ENCODE results near the gene SKIC3. TPM values are rescaled to one million over a fixed set of nuclear protein-coding genes. Genes with fewer than 3 reads are reported as not detected.

Gene SKIC3
- 80.4 TPM for total RNA-seq (ENCODE audit: unreplicated experiment)
- long read RNA-seq, partial matches to known transcripts = 3 of 3 reads
- long read RNA-seq, other reads (novel, unspliced or antisense) = 0 of 3 reads

- TF ChIP-seq, protein P1, sequence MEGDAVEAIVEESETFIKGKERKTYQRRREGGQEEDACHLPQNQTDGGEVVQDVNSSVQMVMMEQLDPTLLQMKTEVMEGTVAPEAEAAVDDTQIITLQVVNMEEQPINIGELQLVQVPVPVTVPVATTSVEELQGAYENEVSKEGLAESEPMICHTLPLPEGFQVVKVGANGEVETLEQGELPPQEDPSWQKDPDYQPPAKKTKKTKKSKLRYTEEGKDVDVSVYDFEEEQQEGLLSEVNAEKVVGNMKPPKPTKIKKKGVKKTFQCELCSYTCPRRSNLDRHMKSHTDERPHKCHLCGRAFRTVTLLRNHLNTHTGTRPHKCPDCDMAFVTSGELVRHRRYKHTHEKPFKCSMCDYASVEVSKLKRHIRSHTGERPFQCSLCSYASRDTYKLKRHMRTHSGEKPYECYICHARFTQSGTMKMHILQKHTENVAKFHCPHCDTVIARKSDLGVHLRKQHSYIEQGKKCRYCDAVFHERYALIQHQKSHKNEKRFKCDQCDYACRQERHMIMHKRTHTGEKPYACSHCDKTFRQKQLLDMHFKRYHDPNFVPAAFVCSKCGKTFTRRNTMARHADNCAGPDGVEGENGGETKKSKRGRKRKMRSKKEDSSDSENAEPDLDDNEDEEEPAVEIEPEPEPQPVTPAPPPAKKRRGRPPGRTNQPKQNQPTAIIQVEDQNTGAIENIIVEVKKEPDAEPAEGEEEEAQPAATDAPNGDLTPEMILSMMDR (IDR thresholded peaks at IDR 0.05; ENCODE audit: unreplicated experiment) = no peak
- peak; percentile 84 for DNase-seq (ENCODE audit: low spot score)
- H3K27me3 Mint-ChIP-seq (ENCODE audit: unreplicated experiment) = peaks cover 10% of the 10 kb centered on the region
- H3K9me3 Mint-ChIP-seq (ENCODE audit: unreplicated experiment) = no peaks in the 10 kb centered on the region
- peak within 1 kb of the TSS; percentile 89 for H3K27ac Mint-ChIP-seq (ENCODE audit: unreplicated experiment)
- H3K4me3 Mint-ChIP-seq (ENCODE audit: unreplicated experiment) = peak within 1 kb of the TSS; percentile 100
- peaks cover 10% of the 10 kb centered on the region for H3K4me1 Mint-ChIP-seq (ENCODE audit: unreplicated experiment)
- H3K36me3 Mint-ChIP-seq (ENCODE audit: low read depth, unreplicated experiment) = peaks cover 7% of the 10 kb centered on the region
These were observed at the start of gene SKIC3, which contains the start of gene ARSK for GRCh38 chr5:95554647-95555548. Gene SKIC3, minus strand, starts transcription at chr5:95554977. Its CDS starts 7,827 bp downstream, at chr5:95547150. Gene ARSK, plus strand, starts transcription at chr5:95555101. Its CDS starts 178 bp downstream, at chr5:95555279.

- Mint-ChIP-seq H3K27me3 (ENCODE audit: unreplicated experiment) (no peaks in the 10 kb centered on the region), H3K27ac (ENCODE audit: unreplicated experiment) (no peak overlapping the region), H3K9me3 (ENCODE audit: unreplicated experiment) (no peaks in the 10 kb centered on the region)
These were observed 45.8 kb upstream of the SKIC3 start for GRCh38 chr5:95600557-95600956.

DNA sequence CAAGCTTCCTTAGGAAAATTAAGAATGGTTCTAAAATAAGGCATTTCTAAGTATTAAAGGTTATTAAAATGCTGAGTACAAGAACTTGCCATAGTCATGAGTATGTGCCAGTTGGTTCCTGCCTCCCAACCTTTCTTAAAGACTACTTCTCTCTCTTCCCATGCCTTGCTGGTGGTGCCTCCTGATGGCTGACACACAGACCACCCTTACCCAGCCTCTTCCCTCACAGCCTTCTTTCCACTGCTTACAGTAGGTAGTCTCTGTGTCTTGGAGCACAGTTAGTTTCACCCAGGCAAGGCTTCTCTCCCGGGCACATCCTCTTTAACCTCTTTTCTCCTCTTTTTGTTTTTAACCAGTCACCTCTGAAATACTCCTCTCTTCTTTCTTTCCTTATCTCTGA is 44.5 kb upstream of the SKIC3 start:
- DNase-seq (ENCODE audit: low spot score) = no peak
- H3K27me3 Mint-ChIP-seq (ENCODE audit: unreplicated experiment) = no peaks in the 10 kb centered on the region
- H3K4me3 Mint-ChIP-seq (ENCODE audit: unreplicated experiment) = no peak overlapping the region
- no peaks in the 10 kb centered on the region for H3K9me3 Mint-ChIP-seq (ENCODE audit: unreplicated experiment)
- TF ChIP-seq, protein P1 (IDR thresholded peaks at IDR 0.05; ENCODE audit: unreplicated experiment) = no peak
- no peak overlapping the region for H3K27ac Mint-ChIP-seq (ENCODE audit: unreplicated experiment)
- H3K4me1 Mint-ChIP-seq (ENCODE audit: unreplicated experiment) = no peaks in the 10 kb centered on the region
- H3K36me3 Mint-ChIP-seq (ENCODE audit: low read depth, unreplicated experiment) = no peaks in the 10 kb centered on the region

More at GRCh38 chr5:95600557-95600956, 45.8 kb upstream of the SKIC3 start:
- no peak for DNase-seq (ENCODE audit: low spot score)
- Mint-ChIP-seq H3K4me1 (ENCODE audit: unreplicated experiment) (no peaks in the 10 kb centered on the region), H3K4me3 (ENCODE audit: unreplicated experiment) (no peak overlapping the region), H3K36me3 (ENCODE audit: low read depth, unreplicated experiment) (no peaks in the 10 kb centered on the region)
- TF ChIP-seq, protein P1 (IDR thresholded peaks at IDR 0.05; ENCODE audit: unreplicated experiment) = no peak

GRCh38 chr5:95595289-95595931 is 40.6 kb upstream of the SKIC3 start:
- Mint-ChIP-seq H3K27ac (ENCODE audit: unreplicated experiment) (no peak overlapping the region), H3K4me1 (ENCODE audit: unreplicated experiment) (peaks cover 7% of the 10 kb centered on the region), H3K9me3 (ENCODE audit: unreplicated experiment) (no peaks in the 10 kb centered on the region), H3K36me3 (ENCODE audit: low read depth, unreplicated experiment) (no peaks in the 10 kb centered on the region), H3K27me3 (ENCODE audit: unreplicated experiment) (no peaks in the 10 kb centered on the region), H3K4me3 (ENCODE audit: unreplicated experiment) (no peak overlapping the region)
- DNase-seq (ENCODE audit: low spot score) = no peak
- TF ChIP-seq, protein P1 (IDR thresholded peaks at IDR 0.05; ENCODE audit: unreplicated experiment) = no peak

All from endothelial cell (in vitro differentiated cells).